K562 (cell line): Measurements from ENCODE around the gene DHX58. TPM values are rescaled to one million over a fixed set of nuclear protein-coding genes. Genes with fewer than 3 reads are reported as not detected.

Experiments used
- ATAC-seq: fragments of 200-7000 bp; cut with Tn5 transposase; 3 replicates; pipeline ENCODE4 v1.9.1; 2020; ENCODE audit warnings: moderate library complexity
- BruUV-seq: library from RNA; stranded (reverse); fragments of 400-500 nt; replicated peaks from 2 replicates; lab custom pipeline; 2021; lab: Mats Ljungman, UMichigan
- CTCF ChIA-PET: fragments of 300-600 bp; formaldehyde crosslinking; extraction: SDS; loops from one replicate; lab custom pipeline; 2021; ENCODE audit warnings: low intra/inter-chr PET ratio; lab: Yijun Ruan, JAX
- POLR2A ChIA-PET: fragments of 300-600, 350-650 bp; sonication (Branson Sonifier 250); formaldehyde crosslinking; extraction: SDS; loops from one replicate; lab custom pipeline; 2021; ENCODE audit warnings: antibody characterized with exemption, inconsistent platforms; lab: Yijun Ruan, JAX
- DNase-seq, 4 experiments: peaks; one replicate each; pipeline versions ENCODE4 v3.0.0 to v3.0.0-alpha.2; 2011 to 2018; ENCODE audit warnings: low spot score in 3 of 4, mixed read lengths in 3 of 4; ENCODE audit errors: extremely low read depth in 1 of 4
- FAIRE-seq: peaks from 2 replicates; lab custom pipeline; 2011; peaks lifted over from hg19 to GRCh38; lab: Jason Lieb, UNC
- H2AFZ ChIP-seq: 2 replicates; pipeline ENCODE4 v1.6.0; 2011; ENCODE audit warnings: low read depth, low read length, control low read depth, inconsistent platforms
- H3K27ac ChIP-seq: fragments of 200-600 bp; 3 replicates; pipeline ENCODE4 v1.8.0; 2011; ENCODE audit warnings: low read depth, mild to moderate bottlenecking, control low read depth, inconsistent platforms, low read length, moderate library complexity, mixed read lengths; ENCODE audit errors: extremely low read depth
- H3K27me3 ChIP-seq, 2 experiments: fragments of 300-600 bp in 1 of 2; 2 replicates in 1 of 2; 3 replicates in 1 of 2; pipeline versions ENCODE4 v1.6.0 to v1.8.0; 2011; ENCODE audit warnings: inconsistent platforms in 2 of 2, low read length in 2 of 2, mild to moderate bottlenecking in 1 of 2, mixed read lengths in 1 of 2, moderate library complexity in 1 of 2; ENCODE audit not compliant: control insufficient read depth in 2 of 2, insufficient read depth in 2 of 2
- H3K36me3 ChIP-seq: fragments of 300-600 bp; 3 replicates; pipeline ENCODE4 v1.8.0; 2011; ENCODE audit warnings: mild to moderate bottlenecking, low read length, inconsistent platforms; ENCODE audit not compliant: control insufficient read depth, insufficient read depth
- H3K4me1 ChIP-seq, 2 experiments: fragments of 200-600 bp in 1 of 2; replicated peaks in 1 of 2; 2 replicates in 1 of 2; 3 replicates in 1 of 2; pipeline versions ENCODE4 v1.5.1 to v1.8.0; 2011; ENCODE audit warnings: inconsistent platforms in 2 of 2, low read length in 2 of 2, mild to moderate bottlenecking in 1 of 2, mixed read lengths in 1 of 2, moderate library complexity in 1 of 2; ENCODE audit not compliant: control insufficient read depth in 2 of 2, insufficient read depth in 2 of 2
- H3K4me2 ChIP-seq: 2 replicates; pipeline ENCODE4 v1.6.1; 2011; ENCODE audit warnings: low read length, control low read depth, inconsistent platforms, mixed read lengths; ENCODE audit not compliant: insufficient read depth
- H3K4me3 ChIP-seq: fragments of 200-600 bp; sonication (generic), shearing (Covaris generic); 2 replicates; pipeline ENCODE4 v1.5.1; 2016; ENCODE audit warnings: control low read depth, inconsistent platforms
- H3K79me2 ChIP-seq: fragments of 200-600 bp; 3 replicates; pipeline ENCODE4 v1.8.0; 2011; ENCODE audit warnings: low read length, inconsistent platforms; ENCODE audit not compliant: control insufficient read depth, insufficient read depth
- H3K9ac ChIP-seq, 2 experiments: 2 replicates each; pipeline versions ENCODE4 v1.6.0 to v1.6.1; 2011; ENCODE audit warnings: low read depth in 2 of 2, low read length in 2 of 2, control low read depth in 1 of 2, inconsistent platforms in 1 of 2, mild to moderate bottlenecking in 1 of 2, mixed read lengths in 1 of 2; ENCODE audit not compliant: insufficient read depth in 1 of 2
- H3K9me1 ChIP-seq: one replicate; pipeline ENCODE4 v1.6.0; 2011; ENCODE audit warnings: inconsistent platforms, mild to moderate bottlenecking, low read length, moderate library complexity; ENCODE audit not compliant: control insufficient read depth, insufficient read depth
- H3K9me3 ChIP-seq: replicated peaks from 2 replicates; pipeline ENCODE4 v1.5.1; 2011; ENCODE audit warnings: low read depth, low read length, inconsistent platforms; ENCODE audit not compliant: control insufficient read depth, insufficient read depth
- H4K20me1 ChIP-seq: replicated peaks from 2 replicates; pipeline ENCODE4 v1.6.1; 2011; ENCODE audit warnings: low read length, inconsistent platforms, mixed read lengths; ENCODE audit not compliant: control insufficient read depth, insufficient read depth
- DPF2 ChIP-seq: fragments of 450-650 bp; IDR thresholded peaks from 2 replicates; pipeline ENCODE4 v1.6.1; 2016
- GTF2F1 ChIP-seq: IDR thresholded peaks from 2 replicates; pipeline ENCODE4 v1.6.1; 2011; ENCODE audit warnings: low read depth, low read length, improper control_type of control experiment
- NFRKB ChIP-seq: fragments of 450-650 bp; IDR thresholded peaks from 2 replicates; pipeline ENCODE4 v1.6.1; 2016; ENCODE audit warnings: low read depth
- POLR2H ChIP-seq: IDR thresholded peaks from 2 replicates; pipeline ENCODE4 v1.6.1; 2016; ENCODE audit warnings: missing genetic modification characterization, low read depth, mild to moderate bottlenecking, control low read depth, missing compliant biosample characterization, moderate library complexity
- RBBP5 ChIP-seq: fragments of 200-600 bp; sonication (generic); IDR thresholded peaks from 2 replicates; pipeline ENCODE4 v1.6.1; 2012; ENCODE audit warnings: borderline replicate concordance, mild to moderate bottlenecking, low read length, control low read depth, inconsistent platforms; ENCODE audit not compliant: insufficient read depth, poor library complexity, severe bottlenecking
- RBM14 ChIP-seq: fragments of 200-400 bp; formaldehyde crosslinking; IDR thresholded peaks from 2 replicates; pipeline ENCODE4 v1.6.1; 2018; ENCODE audit warnings: low read depth, mild to moderate bottlenecking, low read length, moderate library complexity, borderline replicate concordance; ENCODE audit not compliant: insufficient read depth
- RFX5 ChIP-seq: IDR thresholded peaks from 2 replicates; pipeline ENCODE4 v1.6.1; 2011; ENCODE audit warnings: low read depth, mild to moderate bottlenecking, improper control_type of control experiment, low read length
- TCF7L2 ChIP-seq: fragments of 150-350 bp; IDR thresholded peaks from 2 replicates; pipeline ENCODE4 v1.6.1; 2016; ENCODE audit warnings: low read depth, mild to moderate bottlenecking, low read length, moderate library complexity
- ZBTB8A ChIP-seq: fragments of 450-650 bp; IDR thresholded peaks from 2 replicates; pipeline ENCODE4 v1.6.1; 2018; ENCODE audit warnings: mild to moderate bottlenecking, moderate library complexity; ENCODE audit not compliant: partially characterized antibody
- ZNF561 ChIP-seq: fragments of 450-650 bp; formaldehyde crosslinking; conservative IDR thresholded peaks from 2 replicates; pipeline ENCODE4 v1.4.0; 2020; ENCODE audit warnings: mild to moderate bottlenecking, moderate library complexity
- ZNF780A ChIP-seq: fragments of 250-450 bp; sonication (Bioruptor Pico); IDR thresholded peaks from 2 replicates; pipeline ENCODE4 v1.5.0; 2021; ENCODE audit warnings: mild to moderate bottlenecking
- WGBS: fragments of 100-300 bp; shearing (Covaris generic); methylation state at CpG from one replicate; pipeline ENCODE4 v1.1.6; 2016; ENCODE audit warnings: low coverage, mixed read lengths; ENCODE audit not compliant: insufficient coverage; ENCODE audit errors: missing lambda C conversion rate; 5-methylcytosine and 5-hydroxymethylcytosine counted together
- in situ Hi-C: fragments of 300-500 bp; cut with MboI; formaldehyde crosslinking; loops from 4 replicates; pipeline ENCODE4 v1.15.0; 2018; ENCODE audit warnings: inconsistent platforms, mixed read lengths
- intact Hi-C: fragments of 100-400 bp; cut with micrococcal nuclease; formaldehyde crosslinking; loops from 2 replicates; pipeline ENCODE4 v1.14.2; 2022
- polyA plus RNA-seq, 8 experiments: library from polyadenylated mRNA; depleted of rRNA in 4 of 8; stranded (reverse) in 5 of 8; unstranded in 3 of 8; fragments of >200 nt; fragmentation: Nextera tagmentation in 2 of 8; fragmentation: Illumina TruSeq in 1 of 8; extraction: Ambion mirVana in 2 of 8; extraction: Trizol in 1 of 8; gene quantifications; 2 replicates each; pipeline versions ENCODE4 v1.2.1 to v1.2.3, GENCODE V29; 2011 to 2014; ENCODE audit warnings: inconsistent platforms in 1 of 8, missing spikeins in 1 of 8
- total RNA-seq, 7 experiments: library from RNA; depleted of rRNA in 6 of 7; stranded (reverse); fragments of >200 nt in 6 of 7; fragmentation: Illumina TruSeq in 2 of 7; extraction: Trizol in 2 of 7; gene quantifications; 2 replicates each; pipeline versions ENCODE4 v1.2.1 to v1.2.3, GENCODE V29; 2011 to 2021; ENCODE audit warnings: low replicate concordance in 1 of 7
- TF ChIP-seq, protein P1 (sequence below), 2 experiments: fragments of 450-650 bp; IDR thresholded peaks; 2 replicates each; pipeline ENCODE4 v1.6.1; 2018; ENCODE audit warnings: mild to moderate bottlenecking in 2 of 2, low read depth in 1 of 2; ENCODE audit not compliant: partially characterized antibody in 2 of 2
- TF ChIP-seq, protein P2 (sequence below): fragments of 250-450 bp; sonication (Bioruptor Pico); IDR thresholded peaks from 2 replicates; pipeline ENCODE4 v1.5.0; 2020; ENCODE audit warnings: mild to moderate bottlenecking

Gene DHX58
- total and polyA plus RNA-seq, 9 of the 15 experiments (the other 6 are each of a cell fraction or from before 2014, with no cell fraction given), result 0.15 to 3.0 (median 1.4) TPM

- POLR2A ChIA-PET, result interaction anchor here (1.0 kb wide), 1 partner anchor 9 kb away, joined by 3 read pairs; no protein-coding TSS in a partner anchor
- no peaks in the 10 kb centered on the region for H3K36me3 ChIP-seq
- H3K27me3 ChIP-seq, result no peaks in the 10 kb centered on the region
- no peak overlapping the region for H3K4me3 ChIP-seq
- H3K9me3 ChIP-seq, result no peaks in the 10 kb centered on the region
- no TSS peak for BruUV-seq
- CTCF ChIA-PET, result no interaction called here
- intact Hi-C loops (no loop called here), in situ Hi-C loops (no loop called here)
- H3K9ac ChIP-seq, result peak overlapping the region in 1 of 2 experiments; percentile 11; a peak in 2 of 4 replicates
- H2AFZ ChIP-seq, result no peak overlapping the region
- FAIRE-seq (no peak), DNase-seq (no peak), ATAC-seq (no peak)
- H3K4me2 ChIP-seq, result no peak overlapping the region
- H3K79me2 ChIP-seq, result no peaks in the 10 kb centered on the region
- no peak overlapping the region for H3K27ac ChIP-seq
- H3K4me1 ChIP-seq, result peaks cover 7 to 32% of the 10 kb centered on the region in 2 experiments; a peak in 3 of 5 replicates
- H4K20me1 ChIP-seq, result no peaks in the 10 kb centered on the region; the same call in 1 of the 2 replicates
- peaks cover 4% of the 10 kb centered on the region for H3K9me1 ChIP-seq
- WGBS, result 54% methylated on average over 12 of the region's 14 CpGs
- TF ChIP-seq TCF7L2, result no peak
- no peak for TF ChIP-seq POLR2H
- TF ChIP-seq NFRKB, result no peak
- no peak for TF ChIP-seq RFX5
- no peak for TF ChIP-seq GTF2F1
- TF ChIP-seq ZNF780A, result no peak
- no peak for TF ChIP-seq ZBTB8A
- TF ChIP-seq, protein P1, sequence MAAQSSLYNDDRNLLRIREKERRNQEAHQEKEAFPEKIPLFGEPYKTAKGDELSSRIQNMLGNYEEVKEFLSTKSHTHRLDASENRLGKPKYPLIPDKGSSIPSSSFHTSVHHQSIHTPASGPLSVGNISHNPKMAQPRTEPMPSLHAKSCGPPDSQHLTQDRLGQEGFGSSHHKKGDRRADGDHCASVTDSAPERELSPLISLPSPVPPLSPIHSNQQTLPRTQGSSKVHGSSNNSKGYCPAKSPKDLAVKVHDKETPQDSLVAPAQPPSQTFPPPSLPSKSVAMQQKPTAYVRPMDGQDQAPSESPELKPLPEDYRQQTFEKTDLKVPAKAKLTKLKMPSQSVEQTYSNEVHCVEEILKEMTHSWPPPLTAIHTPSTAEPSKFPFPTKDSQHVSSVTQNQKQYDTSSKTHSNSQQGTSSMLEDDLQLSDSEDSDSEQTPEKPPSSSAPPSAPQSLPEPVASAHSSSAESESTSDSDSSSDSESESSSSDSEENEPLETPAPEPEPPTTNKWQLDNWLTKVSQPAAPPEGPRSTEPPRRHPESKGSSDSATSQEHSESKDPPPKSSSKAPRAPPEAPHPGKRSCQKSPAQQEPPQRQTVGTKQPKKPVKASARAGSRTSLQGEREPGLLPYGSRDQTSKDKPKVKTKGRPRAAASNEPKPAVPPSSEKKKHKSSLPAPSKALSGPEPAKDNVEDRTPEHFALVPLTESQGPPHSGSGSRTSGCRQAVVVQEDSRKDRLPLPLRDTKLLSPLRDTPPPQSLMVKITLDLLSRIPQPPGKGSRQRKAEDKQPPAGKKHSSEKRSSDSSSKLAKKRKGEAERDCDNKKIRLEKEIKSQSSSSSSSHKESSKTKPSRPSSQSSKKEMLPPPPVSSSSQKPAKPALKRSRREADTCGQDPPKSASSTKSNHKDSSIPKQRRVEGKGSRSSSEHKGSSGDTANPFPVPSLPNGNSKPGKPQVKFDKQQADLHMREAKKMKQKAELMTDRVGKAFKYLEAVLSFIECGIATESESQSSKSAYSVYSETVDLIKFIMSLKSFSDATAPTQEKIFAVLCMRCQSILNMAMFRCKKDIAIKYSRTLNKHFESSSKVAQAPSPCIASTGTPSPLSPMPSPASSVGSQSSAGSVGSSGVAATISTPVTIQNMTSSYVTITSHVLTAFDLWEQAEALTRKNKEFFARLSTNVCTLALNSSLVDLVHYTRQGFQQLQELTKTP (IDR thresholded peaks at IDR 0.05; ENCODE audit: low read depth in 1 of 2, partially characterized antibody in 2 of 2), result no peak
- TF ChIP-seq DPF2, result no peak
- TF ChIP-seq RBM14, result no peak
- TF ChIP-seq ZNF561 (CRISPR knock-in tag), result no peak
- TF ChIP-seq RBBP5, result no peak
- TF ChIP-seq, protein P2, sequence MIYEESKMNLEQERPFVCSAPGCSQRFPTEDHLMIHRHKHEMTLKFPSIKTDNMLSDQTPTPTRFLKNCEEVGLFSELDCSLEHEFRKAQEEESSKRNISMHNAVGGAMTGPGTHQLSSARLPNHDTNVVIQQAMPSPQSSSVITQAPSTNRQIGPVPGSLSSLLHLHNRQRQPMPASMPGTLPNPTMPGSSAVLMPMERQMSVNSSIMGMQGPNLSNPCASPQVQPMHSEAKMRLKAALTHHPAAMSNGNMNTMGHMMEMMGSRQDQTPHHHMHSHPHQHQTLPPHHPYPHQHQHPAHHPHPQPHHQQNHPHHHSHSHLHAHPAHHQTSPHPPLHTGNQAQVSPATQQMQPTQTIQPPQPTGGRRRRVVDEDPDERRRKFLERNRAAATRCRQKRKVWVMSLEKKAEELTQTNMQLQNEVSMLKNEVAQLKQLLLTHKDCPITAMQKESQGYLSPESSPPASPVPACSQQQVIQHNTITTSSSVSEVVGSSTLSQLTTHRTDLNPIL (CRISPR knock-in tag), result no peak
Observed at GRCh38 chr17:42159796-42160530, 47.4 kb upstream of the DHX58 start.
